ENCODE measurements around the gene INPP5B. TPM values are rescaled to one million over a fixed set of nuclear protein-coding genes. Genes with fewer than 3 reads are reported as not detected.

INPP5B gene
- total and polyA plus RNA-seq, 2 of the 13 experiments (the other 11 are each of a cell fraction or from before 2014, with no cell fraction given), result 9.0 to 9.8 TPM

DNA sequence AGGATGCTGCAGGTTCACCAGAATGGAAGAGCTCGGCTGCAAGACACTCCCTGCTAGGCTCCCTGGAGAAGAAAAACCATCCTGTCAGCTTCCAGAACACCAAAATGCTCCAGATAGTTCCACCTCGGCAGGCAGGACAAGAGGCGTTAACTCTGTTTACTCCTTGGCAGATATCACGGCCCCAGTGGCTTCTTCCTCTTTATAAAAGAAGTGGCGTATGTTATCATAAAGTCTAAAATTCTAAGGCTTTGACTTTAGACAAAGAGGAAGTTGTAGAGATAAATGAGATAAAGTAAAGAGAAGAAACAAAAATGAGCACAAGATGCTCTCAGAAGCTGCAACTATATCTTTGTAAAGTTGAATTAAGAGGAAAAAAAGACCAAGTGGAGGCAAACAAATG, 63.2 kb downstream of the INPP5B start:
- Histone ChIP-seq H3K4me2 (ENCODE audit: low read depth, low read length) (no peak overlapping the region), H3K27ac (ENCODE audit: extremely low read length, insufficient read depth, low read length) (no peak overlapping the region), H3K9me3 (ENCODE audit: low read length) (no peaks in the 10 kb centered on the region), H4K20me1 (ENCODE audit: insufficient read depth, low read length) (no peaks in the 10 kb centered on the region), H3K4me1 (ENCODE audit: insufficient read depth, low read length) (peaks cover 10% of the 10 kb centered on the region), H3K79me2 (ENCODE audit: insufficient read depth, low read length) (no peaks in the 10 kb centered on the region), H3K27me3 (ENCODE audit: control insufficient read depth in 1 of 2, insufficient read depth in 2 of 2, low read length in 2 of 2) (no peaks in the 10 kb centered on the region), H3K36me3 (replicated peaks in 1 of 2; ENCODE audit: control insufficient read depth in 1 of 2, insufficient read depth in 2 of 2, low read length in 2 of 2) (peaks cover 20 to 61% of the 10 kb centered on the region in 2 experiments), H3K4me3 (replicated peaks in 1 of 3; ENCODE audit: insufficient read depth in 1 of 3, low read depth in 2 of 3, low read length in 3 of 3) (no peak overlapping the region), H2AFZ (ENCODE audit: low read length) (no peak overlapping the region), H3K9ac (ENCODE audit: insufficient read depth, low read depth, low read length) (no peak overlapping the region)
- 94% methylated on average over 5 of the region's 5 CpGs for WGBS (ENCODE audit: low lambda C conversion rate)
- BruUV-seq (replicated peaks), result no TSS peak
- no peak for DNase-seq (ENCODE audit: low spot score)
- no peak for FAIRE-seq
- ChIA-PET CTCF (ENCODE audit: low intra/inter-chr PET ratio, low total read pairs) (no interaction called here), POLR2A (no interaction called here)
- in situ Hi-C loops (cut with HindIII; ENCODE audit: extremely low pct_ligation_motif_present, low pct_unique_long_range_greater_than_20kb) (no loop called here), intact Hi-C loops (cut with micrococcal nuclease; ENCODE audit: unreplicated experiment) (no loop called here)
- ATAC-seq, result no peak
- TF ChIP-seq NFIB (CRISPR knock-in tag; IDR thresholded peaks at IDR 0.05; ENCODE audit: borderline replicate concordance) (no peak), PAX8 (CRISPR knock-in tag; IDR thresholded peaks at IDR 0.05; ENCODE audit: borderline replicate concordance) (no peak), ZNF790 (CRISPR knock-in tag; IDR thresholded peaks at IDR 0.05; ENCODE audit: borderline replicate concordance) (no peak), HNRNPL (IDR thresholded peaks at IDR 0.05; ENCODE audit: low read depth, low read length) (no peak), EP300 (IDR thresholded peaks at IDR 0.05; ENCODE audit: low read depth in 2 of 2, low read length in 2 of 2) (no peak), EP300 (CRISPR knock-in tag; IDR thresholded peaks at IDR 0.05; ENCODE audit: borderline replicate concordance) (no peak), MIER2 (CRISPR knock-in tag; IDR thresholded peaks at IDR 0.05) (no peak), ZSCAN29 (CRISPR knock-in tag; conservative IDR thresholded peaks at IDR 0.05) (no peak), NKX3-1 (CRISPR knock-in tag; IDR thresholded peaks at IDR 0.05) (no peak), HDAC6 (IDR thresholded peaks at IDR 0.05; ENCODE audit: low read depth, low read length) (no peak), ZNF777 (CRISPR knock-in tag; IDR thresholded peaks at IDR 0.05) (no peak), MED8 (CRISPR knock-in tag; IDR thresholded peaks at IDR 0.05; ENCODE audit: insufficient replicate concordance) (no peak), HOXA3 (CRISPR knock-in tag; IDR thresholded peaks at IDR 0.05) (no peak)
- TF ChIP-seq, protein P1, sequence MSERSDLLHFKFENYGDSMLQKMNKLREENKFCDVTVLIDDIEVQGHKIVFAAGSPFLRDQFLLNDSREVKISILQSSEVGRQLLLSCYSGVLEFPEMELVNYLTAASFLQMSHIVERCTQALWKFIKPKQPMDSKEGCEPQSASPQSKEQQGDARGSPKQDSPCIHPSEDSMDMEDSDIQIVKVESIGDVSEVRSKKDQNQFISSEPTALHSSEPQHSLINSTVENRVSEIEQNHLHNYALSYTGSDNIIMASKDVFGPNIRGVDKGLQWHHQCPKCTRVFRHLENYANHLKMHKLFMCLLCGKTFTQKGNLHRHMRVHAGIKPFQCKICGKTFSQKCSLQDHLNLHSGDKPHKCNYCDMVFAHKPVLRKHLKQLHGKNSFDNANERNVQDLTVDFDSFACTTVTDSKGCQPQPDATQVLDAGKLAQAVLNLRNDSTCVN (CRISPR knock-in tag; IDR thresholded peaks at IDR 0.05; ENCODE audit: borderline replicate concordance), result no peak
- TF ChIP-seq, protein P2, sequence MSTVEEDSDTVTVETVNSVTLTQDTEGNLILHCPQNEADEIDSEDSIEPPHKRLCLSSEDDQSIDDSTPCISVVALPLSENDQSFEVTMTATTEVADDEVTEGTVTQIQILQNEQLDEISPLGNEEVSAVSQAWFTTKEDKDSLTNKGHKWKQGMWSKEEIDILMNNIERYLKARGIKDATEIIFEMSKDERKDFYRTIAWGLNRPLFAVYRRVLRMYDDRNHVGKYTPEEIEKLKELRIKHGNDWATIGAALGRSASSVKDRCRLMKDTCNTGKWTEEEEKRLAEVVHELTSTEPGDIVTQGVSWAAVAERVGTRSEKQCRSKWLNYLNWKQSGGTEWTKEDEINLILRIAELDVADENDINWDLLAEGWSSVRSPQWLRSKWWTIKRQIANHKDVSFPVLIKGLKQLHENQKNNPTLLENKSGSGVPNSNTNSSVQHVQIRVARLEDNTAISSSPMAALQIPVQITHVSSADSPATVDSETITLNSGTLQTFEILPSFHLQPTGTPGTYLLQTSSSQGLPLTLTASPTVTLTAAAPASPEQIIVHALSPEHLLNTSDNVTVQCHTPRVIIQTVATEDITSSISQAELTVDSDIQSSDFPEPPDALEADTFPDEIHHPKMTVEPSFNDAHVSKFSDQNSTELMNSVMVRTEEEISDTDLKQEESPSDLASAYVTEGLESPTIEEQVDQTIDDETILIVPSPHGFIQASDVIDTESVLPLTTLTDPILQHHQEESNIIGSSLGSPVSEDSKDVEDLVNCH (CRISPR knock-in tag; IDR thresholded peaks at IDR 0.05), result no peak
